Superior temporal gyrus (tissue), 1 donor: Measurements from ENCODE around the gene NHS.

Experiments
- DNase-seq: peaks from one replicate; pipeline ENCODE4 v3.0.0-alpha.2; 2016; ENCODE audit errors: extremely low spot score

Gene NHS

DNA sequence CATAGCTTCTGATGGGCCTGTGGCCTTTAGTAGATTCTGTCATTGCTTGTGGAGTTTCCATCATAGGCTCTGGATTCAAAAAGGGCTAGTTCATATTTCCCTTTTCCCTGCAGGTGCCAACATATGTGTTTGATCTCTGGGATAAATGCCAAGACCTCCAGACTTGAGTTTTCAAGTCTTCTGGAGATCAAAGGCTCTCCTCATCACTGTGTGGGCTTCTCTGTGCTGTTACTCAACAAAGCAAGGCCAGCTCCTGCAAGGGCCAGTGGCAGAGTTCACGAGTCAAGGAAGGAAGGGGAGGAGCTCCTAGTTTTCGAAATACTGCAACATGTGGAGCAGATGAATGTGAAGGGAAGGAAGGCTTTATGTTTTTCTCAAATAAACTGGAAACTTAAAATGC lies 299.6 kb downstream of the NHS start:
- DNase-seq, result no peak

DNA sequence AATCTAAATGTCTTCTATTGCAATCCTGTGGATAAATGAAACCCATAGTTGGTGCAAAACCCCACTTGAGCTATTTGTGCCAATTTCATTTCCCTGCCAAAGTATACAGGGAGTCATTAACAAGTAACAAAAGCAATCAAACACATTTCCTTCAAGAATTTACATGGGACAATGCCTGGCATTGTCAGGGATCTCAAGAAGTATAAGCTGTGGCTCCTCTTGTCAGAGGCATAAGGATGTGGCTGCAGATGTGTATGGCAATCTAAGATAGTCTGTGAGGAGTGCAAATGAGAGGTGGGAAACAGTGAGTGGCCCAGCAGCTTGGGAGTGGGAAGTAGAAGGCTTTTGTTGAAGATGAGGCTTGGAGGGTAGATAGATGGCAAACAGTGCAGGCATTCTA lies 304.3 kb downstream of the NHS start:
- no peak for DNase-seq

- no peak for DNase-seq
Measured at GRCh38 chrX:17679820-17680219, 304.8 kb downstream of the NHS start.

DNA sequence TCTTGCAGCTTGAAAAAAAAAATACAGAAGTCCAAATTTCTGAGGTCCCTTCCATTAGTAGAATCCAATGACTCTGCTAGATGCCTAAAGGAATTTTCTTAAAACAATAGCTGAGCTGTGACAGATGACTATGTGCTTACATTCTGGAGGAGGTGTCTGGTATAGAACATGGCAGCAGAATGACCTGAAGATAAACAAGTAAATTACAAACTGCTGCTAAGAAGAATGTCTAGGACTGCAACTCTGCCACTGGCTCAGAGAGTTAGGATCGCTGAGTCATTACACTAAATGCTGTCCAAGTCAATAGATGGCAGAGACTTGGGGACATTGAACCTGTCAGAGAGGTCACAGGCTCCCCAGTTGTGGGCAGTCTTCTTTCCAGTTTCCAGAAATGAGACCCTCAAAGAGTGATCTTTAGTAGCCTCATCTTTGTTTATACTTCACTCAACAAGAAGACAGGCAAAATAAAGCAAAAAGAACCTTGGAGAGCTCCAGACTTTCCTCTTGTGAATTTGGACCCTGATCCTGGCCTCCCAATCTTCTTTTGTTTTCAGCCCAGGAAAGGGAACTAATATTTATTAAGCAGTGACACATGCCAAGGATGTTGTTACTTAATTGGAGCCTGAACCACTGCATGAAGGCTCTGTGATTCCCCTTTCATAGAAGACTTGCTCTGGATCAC lies 305.9 kb downstream of the NHS start:
- DNase-seq, result no peak

DNA sequence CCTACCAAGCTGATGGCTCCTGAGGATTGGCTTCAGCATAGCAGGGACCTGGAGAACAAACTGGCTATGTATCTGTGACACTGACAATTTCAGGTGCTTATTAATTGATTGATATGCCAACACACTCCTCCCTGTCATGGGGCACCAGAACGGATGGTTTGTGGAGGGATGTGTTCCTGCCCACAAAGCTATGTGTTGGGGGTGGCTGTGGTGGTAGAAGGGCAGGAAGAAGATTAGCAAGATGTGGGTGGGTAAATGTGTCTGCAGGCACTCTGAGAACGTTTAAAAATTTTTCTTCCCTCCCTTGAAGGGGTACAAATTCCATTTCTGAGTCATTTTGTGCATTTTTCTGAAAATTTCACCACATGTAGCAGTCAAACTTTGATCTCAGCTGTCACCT lies 307.3 kb downstream of the NHS start:
- no peak for DNase-seq

GRCh38 chrX:17685026-17685425 lies 310.0 kb downstream of the NHS start:
- no peak for DNase-seq

DNA sequence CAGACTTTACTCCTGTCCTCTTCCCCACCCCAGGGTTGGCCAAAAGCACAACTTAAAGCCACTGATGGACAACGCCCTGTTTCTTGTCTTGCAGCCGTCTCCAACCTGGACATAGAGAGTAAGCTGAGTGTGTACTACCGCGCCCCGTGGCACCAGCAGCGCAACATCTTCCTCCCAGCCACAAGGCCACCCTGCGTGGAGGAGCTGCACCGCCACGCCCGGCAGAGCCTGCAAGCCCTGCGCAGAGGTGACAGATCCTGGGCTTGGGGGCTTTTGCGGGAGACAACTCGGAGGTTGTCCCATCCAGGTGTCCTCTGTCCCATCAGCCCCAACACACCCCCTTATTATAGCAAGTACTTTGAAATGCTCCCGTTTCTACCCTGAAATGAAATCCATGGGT lies 312.6 kb downstream of the NHS start:
- DNase-seq, result no peak

DNA sequence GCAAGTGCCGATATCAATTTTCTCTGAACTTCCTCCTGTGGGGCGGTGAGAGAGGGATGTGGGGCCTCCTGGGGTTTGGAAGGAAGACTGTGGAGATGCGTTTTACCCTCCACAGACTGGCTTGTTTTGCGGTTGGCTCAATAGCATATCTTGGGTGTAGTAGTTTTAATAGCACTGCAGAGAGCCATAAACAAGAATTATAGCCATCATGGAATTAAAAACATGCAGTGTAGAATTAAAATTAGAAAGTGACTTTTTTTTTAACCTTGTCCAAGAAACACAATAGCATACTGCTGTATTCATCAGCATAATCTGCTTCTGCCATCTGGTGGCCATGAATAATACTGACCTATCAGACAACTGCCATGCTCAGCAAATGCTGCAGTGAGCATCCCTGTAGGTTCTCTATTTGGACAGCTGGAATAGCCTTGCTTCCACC lies 315.0 kb downstream of the NHS start:
- peak; percentile 89 for DNase-seq

DNA sequence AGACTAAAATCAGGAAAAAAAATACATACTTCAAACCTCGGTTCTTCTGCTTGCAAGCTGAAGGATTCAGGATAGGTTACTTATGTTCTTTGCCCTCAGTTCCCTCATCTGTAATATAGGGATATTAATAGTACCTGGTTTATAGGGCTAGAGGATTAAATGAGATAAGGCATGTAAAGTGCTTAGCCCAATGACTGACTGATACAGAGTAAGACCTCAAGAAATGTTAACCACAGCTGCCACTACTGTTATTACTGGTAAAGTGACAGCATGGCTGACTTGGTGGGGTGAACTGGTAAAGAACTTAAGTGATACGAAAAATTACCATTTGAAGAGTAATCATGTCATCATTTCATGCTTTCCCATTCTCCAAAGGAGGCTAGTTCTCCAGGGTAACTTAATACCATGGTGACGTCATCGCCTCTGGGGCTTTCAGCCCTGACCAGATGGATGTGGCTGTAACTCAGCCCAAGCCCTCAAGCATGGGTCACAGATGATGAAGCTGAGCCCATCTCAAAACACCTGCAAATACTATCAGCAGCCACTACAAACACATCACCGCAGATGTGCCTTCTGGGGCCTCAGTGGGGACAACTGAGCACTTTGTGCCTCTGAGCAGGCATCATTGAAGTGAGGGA lies 317.8 kb downstream of the NHS start:
- no peak for DNase-seq

DNA sequence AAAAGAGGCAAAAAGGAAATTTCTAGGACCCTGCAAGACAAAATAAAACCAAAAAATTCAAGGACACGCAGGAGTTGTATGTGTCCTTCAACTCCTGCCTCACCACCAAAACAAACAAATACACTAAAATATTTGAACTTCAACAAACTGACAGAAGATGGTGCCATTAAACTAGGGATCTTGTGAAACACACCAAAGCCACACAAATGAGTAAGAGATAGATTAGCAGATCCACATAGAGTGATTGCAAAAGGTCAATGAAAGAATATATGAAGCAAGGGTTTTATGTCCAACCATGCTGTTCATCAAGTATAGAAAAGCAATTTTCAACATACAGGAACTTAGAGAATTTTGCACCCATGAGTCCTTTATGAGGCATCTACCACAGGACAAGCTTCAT lies 322.2 kb downstream of the NHS start:
- DNase-seq, result no peak

- no peak for DNase-seq
Measured at GRCh38 chrX:17700976-17701375, 326.0 kb downstream of the NHS start.

DNA sequence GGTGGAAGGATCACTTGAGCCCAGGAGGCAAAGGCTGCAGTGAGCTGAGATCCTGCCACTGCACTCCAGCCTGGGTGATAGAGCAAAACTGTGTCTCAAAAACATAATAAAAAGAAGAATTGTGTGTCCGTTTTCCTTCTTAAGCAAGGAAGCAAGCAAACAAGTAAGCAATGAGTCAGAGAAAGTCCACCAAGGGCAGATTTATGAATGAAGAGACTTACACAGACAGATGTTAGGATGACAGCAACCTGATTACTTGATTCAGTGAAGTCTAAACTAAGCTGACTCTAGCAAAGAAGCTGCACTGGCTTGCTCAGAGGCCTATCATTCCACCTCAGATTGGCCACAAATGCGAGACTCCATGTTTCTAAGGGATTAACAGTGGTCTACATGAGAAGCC lies 328.2 kb downstream of the NHS start:
- no peak for DNase-seq

DNA sequence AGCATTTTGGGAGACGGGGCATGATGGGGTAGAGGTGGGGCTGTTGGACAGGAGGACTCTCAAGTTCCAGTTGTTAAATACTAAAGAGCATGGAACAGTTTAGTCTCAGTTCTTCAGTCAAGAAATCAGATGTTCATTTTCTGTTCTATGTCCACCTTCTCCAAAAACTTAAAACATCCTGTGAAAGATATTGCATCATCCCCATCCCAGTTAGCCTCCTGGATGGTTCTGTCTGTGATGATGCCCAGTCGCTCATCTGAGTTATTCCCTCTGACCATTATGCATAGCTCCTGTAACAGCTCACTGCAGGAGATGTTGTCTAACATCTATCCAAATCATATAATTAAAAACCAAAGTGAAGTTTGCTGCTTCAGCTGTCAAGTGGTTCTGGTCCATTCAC lies 330.2 kb downstream of the NHS start:
- no peak for DNase-seq

DNA sequence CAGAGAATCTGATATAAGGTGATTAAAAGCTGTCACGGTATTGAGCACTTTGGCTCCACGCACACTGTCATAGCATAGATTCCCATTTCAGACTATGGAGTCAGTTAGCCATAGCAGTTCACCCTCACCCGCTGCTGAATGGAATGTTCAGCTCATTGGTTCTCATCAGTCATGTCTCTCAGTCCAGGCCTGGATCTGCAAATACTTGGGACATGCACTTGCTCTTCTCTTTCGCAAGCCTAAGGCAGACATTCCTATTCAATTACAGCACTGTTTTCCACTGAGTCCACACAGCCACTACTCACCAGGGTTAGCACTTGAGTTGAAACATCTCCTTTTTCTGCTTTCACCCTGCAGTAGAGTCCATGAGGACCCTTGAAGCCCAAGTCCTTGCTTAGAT lies 331.7 kb downstream of the NHS start:
- no peak for DNase-seq

DNA sequence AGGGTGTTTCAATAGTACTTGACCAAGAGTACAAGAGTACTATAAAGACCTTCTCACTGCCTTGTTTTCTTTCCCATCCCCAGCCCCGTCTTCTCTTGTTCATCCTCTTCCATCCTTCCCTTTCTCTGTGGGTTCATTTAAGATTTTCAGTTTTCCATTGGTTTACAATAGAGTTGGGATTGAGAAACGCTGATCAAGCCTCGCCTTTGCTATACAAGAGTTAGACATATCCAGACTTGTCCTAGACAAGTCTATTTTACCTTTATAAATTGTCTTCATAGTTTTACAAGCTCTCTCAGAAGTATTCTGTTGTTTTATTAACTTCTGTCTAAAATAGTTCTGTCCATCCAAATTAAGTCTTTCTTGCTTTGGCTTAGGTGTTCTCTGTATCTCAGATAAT lies 332.7 kb downstream of the NHS start:
- no peak for DNase-seq

- no peak for DNase-seq
Measured at GRCh38 chrX:17710871-17711301, 335.9 kb downstream of the NHS start.

GRCh38 chrX:17713288-17713687 lies 338.3 kb downstream of the NHS start:
- no peak for DNase-seq

DNA sequence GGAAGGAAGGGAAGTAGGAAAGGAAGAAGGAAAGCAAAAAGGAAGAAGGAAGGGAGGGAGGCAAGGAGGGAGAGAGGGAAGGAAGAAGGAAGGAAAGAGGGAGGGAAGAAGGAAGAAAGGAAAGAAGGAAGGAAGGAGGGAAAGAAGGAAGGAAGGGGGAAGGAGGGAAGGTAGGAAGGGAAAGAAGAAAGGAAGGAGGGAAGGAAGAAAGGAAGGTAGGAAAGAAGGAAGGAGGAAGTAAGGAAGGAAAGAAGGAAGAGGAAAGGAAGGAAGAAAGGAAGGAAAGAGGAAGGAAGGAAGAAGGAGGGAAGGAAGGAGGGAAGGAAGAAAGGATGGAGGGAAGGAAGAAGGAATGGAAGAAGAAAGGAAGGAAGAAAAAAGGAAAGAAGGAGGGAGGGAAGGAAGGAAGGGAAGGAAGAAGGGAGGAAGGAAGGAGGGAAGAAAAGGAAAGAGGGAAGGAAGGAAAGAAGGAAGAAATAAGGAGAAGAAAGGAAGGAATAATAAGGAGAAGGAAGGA lies 343.7 kb downstream of the NHS start:
- DNase-seq, result no peak

DNA sequence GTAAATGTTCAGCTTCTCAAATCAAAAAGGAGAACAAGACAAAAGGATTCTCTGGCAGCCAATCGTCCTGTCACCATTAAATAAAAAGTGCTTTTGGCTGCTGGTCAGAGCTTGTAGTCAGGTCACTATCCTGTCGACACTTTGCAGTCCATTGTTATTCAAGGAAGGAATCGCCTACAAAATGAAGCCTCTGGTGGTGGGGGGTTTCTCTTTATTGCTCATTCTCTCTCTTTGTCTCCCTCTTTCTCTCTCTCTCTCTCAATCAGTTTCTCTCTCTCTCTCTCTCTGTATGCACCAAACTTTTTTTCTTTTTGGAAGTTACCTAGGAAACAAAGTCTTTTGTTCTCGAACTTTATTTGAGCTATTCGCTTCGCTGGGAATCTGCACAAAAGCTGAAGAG lies 344.7 kb downstream of the NHS start:
- no peak for DNase-seq

- DNase-seq, result no peak
Measured at GRCh38 chrX:17721715-17722114, 346.7 kb downstream of the NHS start.

- DNase-seq, result no peak
Measured at GRCh38 chrX:17725181-17725580, 350.2 kb downstream of the NHS start.

DNA sequence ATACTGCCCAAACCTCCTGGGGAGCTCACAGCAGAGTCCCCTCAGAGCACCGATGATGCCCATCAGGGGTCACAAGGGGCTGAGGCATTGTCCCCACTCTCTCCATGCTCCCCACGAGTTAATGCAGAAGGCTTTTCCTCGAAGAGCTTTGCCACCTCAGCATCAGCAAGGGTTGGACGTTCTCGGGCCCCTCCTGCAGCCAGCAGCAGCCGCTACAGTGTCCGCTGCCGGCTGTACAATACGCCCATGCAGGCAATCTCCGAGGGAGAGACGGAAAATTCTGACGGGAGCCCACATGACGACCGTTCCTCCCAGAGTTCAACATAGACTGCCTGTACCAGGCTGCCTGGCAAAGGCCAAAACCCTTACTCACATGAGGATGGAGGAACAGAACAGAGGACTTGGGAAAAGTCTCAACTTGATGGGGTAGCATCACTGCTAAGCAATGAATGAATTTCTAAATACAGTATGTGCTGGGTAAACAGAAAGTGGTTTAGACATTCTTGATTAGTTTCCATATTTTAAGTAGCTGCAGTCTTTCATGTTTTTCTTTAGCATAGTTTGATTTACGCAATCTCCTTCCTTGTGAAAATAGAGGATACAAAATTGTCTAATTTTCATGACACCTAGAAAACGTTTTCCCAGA lies 357.3 kb downstream of the NHS start:
- no peak for DNase-seq

DNA sequence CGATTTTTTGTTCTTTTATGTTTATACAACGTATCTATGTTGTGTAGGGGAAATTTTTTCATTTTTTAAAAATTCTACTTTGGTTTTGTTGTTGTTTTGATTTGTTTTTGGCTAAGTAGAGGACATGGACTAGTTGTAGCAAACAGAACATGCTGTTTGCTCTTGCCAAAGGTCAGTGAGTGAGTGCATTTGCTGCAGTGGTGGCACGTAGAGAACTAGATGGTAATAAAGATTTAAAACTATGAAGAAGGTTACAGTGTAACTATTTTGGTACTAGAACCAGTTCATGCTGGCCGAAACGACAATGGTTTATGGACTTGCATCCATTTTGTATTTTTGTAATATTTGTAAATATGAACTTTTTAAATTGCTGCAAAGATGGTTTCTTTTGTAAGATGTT lies 360.4 kb downstream of the NHS start:
- no peak for DNase-seq
